HUES6 (cell line): ENCODE data around the gene NUDT4.

Experiments
- H3K27ac ChIP-seq: 2 replicates; pipeline ENCODE4 v1.7.0; 2013; ENCODE audit warnings: low read depth, mild to moderate bottlenecking, low read length, inconsistent platforms
- H3K27me3 ChIP-seq: 2 replicates; pipeline ENCODE4 v1.6.1; 2013; ENCODE audit warnings: low read length; ENCODE audit not compliant: control insufficient read depth, insufficient read depth
- H3K36me3 ChIP-seq: 2 replicates; pipeline ENCODE4 v1.6.1; 2013; ENCODE audit warnings: low read length; ENCODE audit not compliant: control insufficient read depth, insufficient read depth
- H3K4me1 ChIP-seq: 2 replicates; pipeline ENCODE4 v1.6.1; 2013; ENCODE audit warnings: low read length; ENCODE audit not compliant: control insufficient read depth, insufficient read depth
- H3K4me3 ChIP-seq: 2 replicates; pipeline ENCODE4 v1.5.1; 2013; ENCODE audit warnings: low read depth, low read length
- H3K9ac ChIP-seq: one replicate; pipeline ENCODE4 v1.6.1; 2013; ENCODE audit warnings: mild to moderate bottlenecking, low read length
- H3K9me3 ChIP-seq: 2 replicates; pipeline ENCODE4 v1.6.1; 2013; ENCODE audit warnings: low read depth, low read length; ENCODE audit not compliant: control insufficient read depth, insufficient read depth

The NUDT4 gene

DNA sequence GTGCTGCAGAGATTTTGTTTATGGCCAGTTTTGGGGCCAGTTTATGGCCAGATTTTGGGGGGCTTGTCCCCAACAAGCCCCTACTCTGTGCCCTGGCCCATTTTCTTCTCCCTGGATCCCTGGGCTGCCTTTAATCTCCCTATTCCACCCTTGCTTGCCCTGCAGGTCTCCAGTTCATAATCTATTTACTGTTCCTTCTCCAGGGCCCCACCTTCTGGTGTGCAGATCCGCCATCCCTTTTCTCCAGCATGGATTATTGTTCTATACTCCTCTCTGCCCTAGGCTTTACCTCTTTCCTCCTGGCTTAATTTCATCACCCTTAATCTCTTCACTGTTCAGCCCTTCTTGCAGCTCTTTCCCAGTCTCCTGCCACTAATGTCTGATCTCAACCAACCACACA is 26.0 kb upstream of the NUDT4 start:
- H3K27ac ChIP-seq, result no peak overlapping the region
- no peaks in the 10 kb centered on the region for H3K4me1 ChIP-seq
- H3K9ac ChIP-seq, result no peak overlapping the region
- no peaks in the 10 kb centered on the region for H3K27me3 ChIP-seq
- no peaks in the 10 kb centered on the region for H3K9me3 ChIP-seq
- H3K36me3 ChIP-seq, result no peaks in the 10 kb centered on the region
- no peak overlapping the region for H3K4me3 ChIP-seq

DNA sequence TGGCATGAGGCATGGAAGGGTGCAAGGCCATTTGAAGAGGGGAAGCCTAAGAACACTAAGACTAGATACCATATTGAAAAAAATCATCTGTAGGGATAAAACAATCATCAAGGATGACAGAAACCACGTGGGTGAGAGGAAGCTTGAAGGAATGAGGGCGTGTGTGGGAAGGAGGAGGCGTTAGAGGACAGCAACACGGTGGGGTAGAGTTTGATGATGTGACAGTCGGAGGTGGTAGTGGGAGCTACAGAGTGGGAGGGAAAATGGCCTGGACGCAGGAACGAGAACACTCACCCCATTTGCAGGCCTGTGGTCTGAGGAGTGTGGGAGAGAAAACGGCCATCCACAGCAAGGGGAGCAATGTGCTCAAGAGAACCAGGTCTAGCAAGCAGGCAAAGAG is 25.4 kb upstream of the NUDT4 start:
- no peaks in the 10 kb centered on the region for H3K27me3 ChIP-seq
- H3K4me1 ChIP-seq, result no peaks in the 10 kb centered on the region
- no peak overlapping the region for H3K9ac ChIP-seq
- no peak overlapping the region for H3K27ac ChIP-seq
- H3K36me3 ChIP-seq, result no peaks in the 10 kb centered on the region
- H3K4me3 ChIP-seq, result no peak overlapping the region
- no peaks in the 10 kb centered on the region for H3K9me3 ChIP-seq

DNA sequence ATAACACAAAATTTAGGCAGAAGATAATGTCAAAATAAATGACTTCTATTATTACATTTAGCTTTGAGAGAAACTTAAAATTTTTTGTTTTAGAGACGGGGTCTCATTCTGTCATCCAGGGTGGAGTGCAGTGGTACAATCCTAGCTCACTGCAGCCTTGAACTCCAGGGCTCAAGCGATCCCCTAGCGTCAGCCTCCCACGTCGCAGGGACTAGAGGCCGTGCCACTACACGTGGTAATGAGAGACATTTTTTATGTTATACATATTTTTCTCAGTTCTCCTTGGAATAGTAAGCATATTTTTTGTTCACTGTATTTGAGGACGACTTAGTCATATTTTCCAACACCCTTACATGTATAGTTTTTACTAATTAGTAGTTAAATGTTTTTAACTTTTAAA is 21.5 kb upstream of the NUDT4 start:
- no peaks in the 10 kb centered on the region for H3K4me1 ChIP-seq
- no peak overlapping the region for H3K4me3 ChIP-seq
- H3K36me3 ChIP-seq, result no peaks in the 10 kb centered on the region
- no peak overlapping the region for H3K9ac ChIP-seq
- H3K27me3 ChIP-seq, result no peaks in the 10 kb centered on the region
- no peaks in the 10 kb centered on the region for H3K9me3 ChIP-seq
- no peak overlapping the region for H3K27ac ChIP-seq

DNA sequence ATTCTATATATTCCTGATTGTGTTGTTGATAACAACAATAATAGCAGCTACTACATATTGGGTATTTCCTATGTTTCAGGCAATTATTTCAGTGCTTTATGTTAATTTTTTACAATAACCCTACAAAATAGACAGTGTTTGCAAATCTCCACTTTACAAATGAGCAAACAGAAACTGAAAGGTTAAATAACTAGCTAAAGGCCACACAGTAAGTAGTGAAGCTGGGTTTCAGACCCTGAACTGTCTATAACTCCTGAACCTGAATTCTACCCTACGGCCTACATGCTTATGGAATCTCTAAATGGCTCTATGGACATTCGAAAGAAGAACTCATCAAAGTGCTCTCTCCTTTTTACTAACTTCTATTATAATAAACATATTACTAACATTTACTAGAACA is 19.7 kb upstream of the NUDT4 start:
- Histone ChIP-seq H3K36me3 (no peaks in the 10 kb centered on the region), H3K9ac (no peak overlapping the region), H3K4me1 (no peaks in the 10 kb centered on the region), H3K4me3 (no peak overlapping the region), H3K27me3 (no peaks in the 10 kb centered on the region), H3K9me3 (no peaks in the 10 kb centered on the region), H3K27ac (no peak overlapping the region)

DNA sequence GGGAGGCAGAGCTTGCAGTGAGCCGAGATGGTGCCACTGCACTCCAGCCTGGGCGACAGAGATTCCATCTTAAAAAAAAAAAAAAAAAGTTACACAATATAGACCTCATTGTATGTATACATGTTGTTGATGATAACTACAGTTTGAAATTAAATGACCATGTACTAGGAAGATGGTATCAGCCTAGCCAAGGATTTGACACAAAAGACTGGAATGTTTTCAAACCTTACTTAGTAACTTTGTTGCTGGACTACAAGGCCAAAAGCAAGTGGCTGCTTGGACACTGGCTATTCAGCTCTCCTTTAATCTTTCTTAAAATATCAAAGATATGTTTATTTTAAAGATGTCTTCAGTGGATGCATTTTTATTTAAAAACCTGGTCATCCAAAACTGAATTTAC is 18.9 kb upstream of the NUDT4 start:
- Histone ChIP-seq H3K9me3 (no peaks in the 10 kb centered on the region), H3K36me3 (no peaks in the 10 kb centered on the region), H3K4me1 (no peaks in the 10 kb centered on the region), H3K4me3 (no peak overlapping the region), H3K27me3 (no peaks in the 10 kb centered on the region), H3K9ac (no peak overlapping the region), H3K27ac (no peak overlapping the region)

DNA sequence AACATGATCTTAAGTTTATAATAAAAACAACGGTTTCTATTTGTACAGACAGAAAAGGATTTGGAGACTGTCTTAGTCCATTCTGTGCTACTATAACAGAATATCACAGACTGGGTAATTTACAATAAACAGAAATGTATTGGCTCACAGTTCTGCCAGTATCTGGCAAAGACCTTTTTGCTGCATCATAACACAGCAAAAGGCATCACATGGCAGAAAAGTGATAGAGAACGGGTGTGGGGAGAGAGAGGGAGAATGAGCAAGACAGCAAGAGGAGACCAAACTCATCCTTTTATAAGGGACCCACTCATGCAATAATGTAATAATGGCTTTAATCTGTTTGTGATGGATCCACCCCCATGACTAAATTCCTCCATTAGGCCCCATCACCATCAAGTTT is 17.0 kb upstream of the NUDT4 start:
- Histone ChIP-seq H3K4me3 (no peak overlapping the region), H3K4me1 (no peaks in the 10 kb centered on the region), H3K9ac (no peak overlapping the region), H3K27ac (no peak overlapping the region), H3K36me3 (no peaks in the 10 kb centered on the region), H3K27me3 (no peaks in the 10 kb centered on the region), H3K9me3 (no peaks in the 10 kb centered on the region)

DNA sequence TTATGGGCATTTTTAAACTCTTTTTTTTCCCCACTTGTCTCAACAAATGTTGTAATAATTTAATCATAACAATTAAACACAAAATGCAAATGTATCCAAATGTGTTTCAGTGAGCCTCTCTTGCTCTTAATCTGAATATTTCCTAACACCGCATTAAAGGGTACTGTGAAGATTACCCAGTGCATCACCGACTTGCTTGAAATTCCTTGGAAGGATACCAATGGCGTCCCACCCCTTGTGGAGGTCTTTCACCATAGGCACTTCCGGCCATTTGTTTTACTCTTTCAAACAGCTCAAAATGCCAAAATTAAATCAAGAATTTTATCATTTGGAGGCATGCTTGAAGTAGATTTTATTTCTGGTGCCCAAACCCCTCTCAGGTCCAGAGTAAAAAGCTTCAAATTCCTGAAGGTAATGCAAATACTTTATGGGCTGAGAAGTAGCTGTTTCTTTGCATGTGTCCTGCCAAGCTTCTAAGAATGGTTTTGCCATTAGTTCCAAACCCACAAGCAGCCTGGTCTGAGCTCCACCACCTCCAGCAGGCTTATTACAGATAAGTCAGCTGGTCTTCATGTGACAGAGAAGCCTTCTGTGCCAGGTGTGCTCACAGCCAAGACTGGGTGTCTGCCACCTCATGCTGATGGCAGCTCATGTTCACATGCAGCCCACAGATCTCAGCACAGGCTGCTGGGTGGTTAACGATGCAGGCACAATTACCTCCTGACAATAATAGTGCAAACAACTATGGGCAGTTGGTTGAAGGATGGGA is 16.4 kb upstream of the NUDT4 start:
- Histone ChIP-seq H3K27me3 (no peaks in the 10 kb centered on the region), H3K27ac (no peak overlapping the region), H3K9ac (no peak overlapping the region), H3K4me1 (no peaks in the 10 kb centered on the region), H3K36me3 (no peaks in the 10 kb centered on the region), H3K4me3 (no peak overlapping the region), H3K9me3 (no peaks in the 10 kb centered on the region)

DNA sequence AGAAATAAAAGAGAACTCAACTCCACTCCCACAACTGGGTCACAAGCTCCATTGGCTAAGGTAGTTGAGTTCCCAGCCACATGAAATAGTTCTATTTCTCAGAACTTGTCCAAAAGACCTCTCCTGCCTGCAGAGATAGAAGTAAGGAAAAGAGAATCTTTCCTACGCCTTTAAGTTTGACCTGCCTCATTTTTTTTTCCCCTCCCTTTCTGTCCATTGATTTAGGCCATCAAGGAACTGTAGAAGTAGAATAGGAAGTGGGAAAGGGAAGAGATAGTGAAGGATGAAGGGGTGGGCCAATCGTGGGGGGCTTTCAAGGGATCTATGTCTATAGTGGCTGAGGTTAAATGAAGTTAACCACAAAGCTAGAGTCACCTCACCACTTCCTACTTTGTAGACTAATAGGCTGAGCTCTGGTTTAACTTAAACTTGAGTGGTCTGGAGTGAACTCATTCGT is 13.9 kb upstream of the NUDT4 start:
- Histone ChIP-seq H3K27ac (no peak overlapping the region), H3K36me3 (no peaks in the 10 kb centered on the region), H3K9ac (no peak overlapping the region), H3K27me3 (no peaks in the 10 kb centered on the region), H3K9me3 (no peaks in the 10 kb centered on the region), H3K4me3 (no peak overlapping the region), H3K4me1 (peaks cover 2% of the 10 kb centered on the region; the same call in 1 of the 2 replicates)

DNA sequence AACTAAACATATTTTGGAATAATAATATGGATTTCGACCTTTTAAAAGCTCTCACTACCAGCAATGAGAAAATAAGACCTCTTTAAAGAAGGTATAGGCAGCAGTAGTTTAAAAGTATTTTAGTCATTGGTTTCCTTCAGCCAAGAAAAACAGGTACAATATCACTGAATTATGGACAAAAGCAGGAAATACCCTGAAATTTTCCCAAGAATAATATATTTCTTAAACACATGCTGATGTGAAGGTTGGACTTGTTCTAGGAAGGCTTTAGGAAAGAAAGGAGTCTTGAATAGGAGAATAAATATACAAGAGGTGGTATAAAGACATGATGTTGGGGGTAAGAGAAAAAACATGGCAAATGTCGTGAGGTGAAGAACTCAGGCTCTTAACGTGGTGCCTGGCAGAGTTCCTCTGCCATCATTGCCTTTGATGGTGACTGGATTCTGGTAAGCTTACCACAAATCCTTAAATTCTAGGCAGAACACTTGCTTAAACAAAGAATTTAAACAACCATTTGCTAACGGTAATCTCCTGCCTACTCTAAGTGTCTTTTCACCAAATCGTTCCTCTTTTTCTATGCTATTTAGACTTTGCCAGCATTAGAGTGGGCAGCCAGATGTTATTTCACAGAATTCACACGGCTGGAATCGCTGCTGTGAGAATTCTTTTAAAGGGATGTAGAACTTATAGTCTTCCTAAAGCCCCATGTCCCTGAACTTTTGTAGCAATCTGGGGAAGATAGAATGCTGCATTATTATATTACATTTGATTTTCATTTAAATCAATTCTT is 11.9 kb upstream of the NUDT4 start:
- no peak overlapping the region for H3K4me3 ChIP-seq
- H3K9me3 ChIP-seq, result no peaks in the 10 kb centered on the region
- H3K27ac ChIP-seq, result no peak overlapping the region
- peaks cover 8% of the 10 kb centered on the region; the same call in 1 of the 2 replicates for H3K4me1 ChIP-seq
- no peaks in the 10 kb centered on the region for H3K36me3 ChIP-seq
- no peaks in the 10 kb centered on the region for H3K27me3 ChIP-seq
- H3K9ac ChIP-seq, result no peak overlapping the region

DNA sequence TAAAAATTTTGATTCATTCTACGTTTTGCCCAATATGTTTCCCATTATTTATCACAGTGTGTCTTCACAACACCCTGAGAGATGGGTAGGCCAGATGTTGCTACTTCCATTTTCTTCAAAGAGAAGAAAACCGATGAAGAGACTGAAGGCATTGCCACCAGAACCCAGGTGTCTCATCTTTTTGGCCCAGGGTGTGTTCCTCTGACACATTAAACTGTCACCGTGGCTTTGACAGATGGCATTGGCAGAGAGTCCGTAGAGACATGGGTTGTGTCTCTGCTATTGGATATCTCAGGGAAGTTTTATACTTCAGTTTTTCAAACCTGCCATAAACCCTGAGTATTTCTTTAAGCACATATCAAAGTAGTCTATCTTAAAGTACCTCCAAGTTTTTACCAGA is 11.3 kb upstream of the NUDT4 start:
- Histone ChIP-seq H3K27me3 (no peaks in the 10 kb centered on the region), H3K27ac (no peak overlapping the region), H3K9me3 (no peaks in the 10 kb centered on the region), H3K9ac (no peak overlapping the region), H3K4me3 (no peak overlapping the region), H3K4me1 (peaks cover 8% of the 10 kb centered on the region; the same call in 1 of the 2 replicates), H3K36me3 (no peaks in the 10 kb centered on the region)

DNA sequence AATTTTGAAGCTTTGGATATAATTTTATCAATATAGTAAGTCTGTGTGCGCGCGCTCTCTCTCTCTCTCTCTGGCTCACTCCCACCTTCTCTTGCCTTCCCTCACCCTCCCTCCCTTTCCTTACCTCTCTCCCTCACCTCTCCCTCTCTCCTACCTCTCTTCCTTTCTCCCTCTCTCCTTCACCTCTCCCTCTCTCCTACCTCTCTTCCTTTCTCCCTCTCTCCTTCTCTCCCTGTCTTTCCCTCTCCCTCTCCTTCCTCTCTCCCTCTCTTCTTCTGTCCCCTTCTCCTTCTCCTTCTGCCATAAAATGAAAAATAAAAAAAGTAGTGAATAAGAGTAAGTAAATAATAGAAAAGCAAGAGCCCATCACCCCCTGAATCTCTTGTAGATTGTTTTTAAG is 9.0 kb upstream of the NUDT4 start:
- no peaks in the 10 kb centered on the region for H3K27me3 ChIP-seq
- peaks cover 16% of the 10 kb centered on the region for H3K4me1 ChIP-seq
- H3K4me3 ChIP-seq, result no peak overlapping the region
- no peak overlapping the region for H3K27ac ChIP-seq
- no peak overlapping the region for H3K9ac ChIP-seq
- no peaks in the 10 kb centered on the region for H3K36me3 ChIP-seq
- H3K9me3 ChIP-seq, result no peaks in the 10 kb centered on the region
